Esophagus muscularis mucosa (tissue), 4 donors: ENCODE measurements around the gene CKLF. TPM values are rescaled to one million over a fixed set of nuclear protein-coding genes. Genes with fewer than 3 reads are reported as not detected.

ENCODE experiments used
- DNase-seq: peaks from one replicate; pipeline ENCODE4 v3.0.0-alpha.2; 2017; ENCODE audit errors: extremely low spot score
- H3K27ac ChIP-seq, 4 donors: fragments of 200-600 bp; sonication (generic); replicated peaks in 1 of 4; 1 replicate in 3 of 4; 2 replicates in 1 of 4; pipeline ENCODE4 v1.5.1; 2016 to 2019; ENCODE audit warnings: mild to moderate bottlenecking in 1 of 4
- H3K27me3 ChIP-seq, 4 donors: fragments of 200-600 bp; sonication (generic); one replicate each; pipeline versions ENCODE4 v1.5.1 to v1.6.0; 2016 to 2019
- H3K36me3 ChIP-seq, 4 donors: fragments of 200-600 bp; sonication (generic); one replicate each; pipeline ENCODE4 v1.5.1; 2016 to 2019
- H3K4me1 ChIP-seq, 4 donors: fragments of 200-600 bp; sonication (generic); one replicate each; pipeline ENCODE4 v1.5.1; 2016 to 2019
- H3K4me3 ChIP-seq, 4 donors: fragments of 200-600 bp; sonication (generic); 1 replicate in 2 of 4; 2 replicates in 2 of 4; pipeline ENCODE4 v1.5.1; 2016 to 2019; ENCODE audit warnings: mild to moderate bottlenecking in 4 of 4, moderate library complexity in 1 of 4
- H3K9me3 ChIP-seq, 4 donors: fragments of 200-600 bp; sonication (generic); 1 replicate in 3 of 4; 2 replicates in 1 of 4; pipeline ENCODE4 v1.5.1; 2016 to 2019
- EP300 ChIP-seq: sonication (generic); formaldehyde crosslinking; IDR thresholded peaks from one replicate; pipeline ENCODE4 v1.6.1; 2017; ENCODE audit warnings: antibody characterized with exemption
- POLR2A ChIP-seq: fragments of 450-650 bp; IDR thresholded peaks from one replicate; pipeline ENCODE4 v1.6.1; 2017; ENCODE audit warnings: antibody characterized with exemption, moderate library complexity, mild to moderate bottlenecking, low read depth
- POLR2AphosphoS5 ChIP-seq, 2 donors: sonication (generic); formaldehyde crosslinking; IDR thresholded peaks; one replicate each; pipeline ENCODE4 v1.6.1; 2017; ENCODE audit warnings: antibody characterized with exemption in 2 of 2
- WGBS: methylation state at CpG from one replicate; pipeline ENCODE4 v1.1.5; 2018; 5-methylcytosine and 5-hydroxymethylcytosine counted together
- intact Hi-C: fragments of 100-400 bp; cut with DNase I; formaldehyde crosslinking; loops from one replicate; pipeline ENCODE4 v1.15.1; 2023
- total RNA-seq, 4 donors: library from RNA; depleted of rRNA; stranded (reverse); fragments of >200 nt; gene quantifications; one replicate each; pipeline versions ENCODE4 v1.1.0 to v1.2.1, GENCODE V29; 2016
- TF ChIP-seq, protein P1 (sequence below), 3 experiments: fragments of 200-600 bp in 2 of 3; fragments of 450-650 bp in 1 of 3; sonication (generic) in 2 of 3; IDR thresholded peaks; one replicate each; pipeline ENCODE4 v1.5.1; 2017 to 2019; ENCODE audit warnings: antibody characterized with exemption in 3 of 3, mild to moderate bottlenecking in 2 of 3, moderate library complexity in 1 of 3

CKLF gene
- total RNA-seq, 4 donors from 2014 or later: 18.1 to 28.2 (median 24.2) TPM

DNA sequence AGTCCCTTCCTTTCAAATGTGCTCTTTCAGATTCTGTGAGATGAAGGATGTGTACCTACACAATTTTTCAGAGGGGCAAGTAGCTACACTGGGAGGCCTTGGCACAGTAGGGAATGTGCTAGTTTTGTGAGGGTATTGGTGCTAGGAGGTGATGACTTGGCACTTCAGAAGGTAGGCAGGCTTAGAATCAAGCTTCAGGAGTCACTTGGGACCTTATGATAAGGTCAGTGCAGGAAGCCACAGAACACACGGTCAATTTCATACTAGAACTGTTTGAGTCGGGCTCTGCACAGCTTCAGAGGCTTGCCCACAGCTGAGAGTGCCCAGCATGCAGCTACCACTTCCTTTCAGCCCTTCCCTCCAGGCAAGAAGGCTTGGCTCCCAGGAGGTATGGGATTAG lies 20.0 kb downstream of the CKLF start:
- WGBS: 83% methylated on average over 2 of the region's 2 CpGs
- intact Hi-C loops: no loop called here
- Histone ChIP-seq H3K27ac (no peak overlapping the region), H3K9me3 (no peaks in the 10 kb centered on the region), H3K27me3 (peaks cover 0 to 16% (median 0%) of the 10 kb centered on the region in 4 donors), H3K36me3 (no peaks in the 10 kb centered on the region), H3K4me1 (peaks cover 0 to 6% (median 0%) of the 10 kb centered on the region in 4 donors), H3K4me3 (no peak overlapping the region)
- DNase-seq: no peak
- TF ChIP-seq, protein P1, sequence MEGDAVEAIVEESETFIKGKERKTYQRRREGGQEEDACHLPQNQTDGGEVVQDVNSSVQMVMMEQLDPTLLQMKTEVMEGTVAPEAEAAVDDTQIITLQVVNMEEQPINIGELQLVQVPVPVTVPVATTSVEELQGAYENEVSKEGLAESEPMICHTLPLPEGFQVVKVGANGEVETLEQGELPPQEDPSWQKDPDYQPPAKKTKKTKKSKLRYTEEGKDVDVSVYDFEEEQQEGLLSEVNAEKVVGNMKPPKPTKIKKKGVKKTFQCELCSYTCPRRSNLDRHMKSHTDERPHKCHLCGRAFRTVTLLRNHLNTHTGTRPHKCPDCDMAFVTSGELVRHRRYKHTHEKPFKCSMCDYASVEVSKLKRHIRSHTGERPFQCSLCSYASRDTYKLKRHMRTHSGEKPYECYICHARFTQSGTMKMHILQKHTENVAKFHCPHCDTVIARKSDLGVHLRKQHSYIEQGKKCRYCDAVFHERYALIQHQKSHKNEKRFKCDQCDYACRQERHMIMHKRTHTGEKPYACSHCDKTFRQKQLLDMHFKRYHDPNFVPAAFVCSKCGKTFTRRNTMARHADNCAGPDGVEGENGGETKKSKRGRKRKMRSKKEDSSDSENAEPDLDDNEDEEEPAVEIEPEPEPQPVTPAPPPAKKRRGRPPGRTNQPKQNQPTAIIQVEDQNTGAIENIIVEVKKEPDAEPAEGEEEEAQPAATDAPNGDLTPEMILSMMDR (IDR thresholded peaks at IDR 0.05): no peak
- no peak for TF ChIP-seq POLR2A
- no peak for TF ChIP-seq POLR2AphosphoS5 (IDR thresholded peaks at IDR 0.05)
- no peak for TF ChIP-seq EP300

DNA sequence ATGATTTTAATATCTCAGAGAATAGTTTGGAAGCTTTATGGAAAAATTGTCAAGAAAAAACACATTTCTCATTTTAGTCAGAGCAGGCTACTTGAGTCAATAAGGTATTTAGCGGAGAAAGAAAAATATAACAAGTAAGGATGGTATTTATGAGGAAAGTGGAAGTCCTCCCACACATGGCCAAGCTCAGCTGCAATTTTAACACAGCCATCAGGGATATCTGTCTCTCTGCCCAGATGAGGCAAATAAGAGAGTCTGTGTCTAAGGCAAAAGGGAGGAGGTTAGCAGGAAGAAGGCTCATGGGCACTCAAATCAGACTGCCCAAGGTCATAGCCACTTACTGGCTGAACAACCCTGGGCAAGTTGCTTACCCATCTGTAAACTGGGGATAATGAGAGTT lies 21.7 kb downstream of the CKLF start:
- Histone ChIP-seq H3K4me3 (no peak overlapping the region), H3K9me3 (no peaks in the 10 kb centered on the region), H3K4me1 (peaks cover 7 to 16% (median 11%) of the 10 kb centered on the region in 4 donors), H3K27ac (no peak overlapping the region), H3K36me3 (no peaks in the 10 kb centered on the region), H3K27me3 (peaks cover 0 to 33% (median 8%) of the 10 kb centered on the region in 4 donors)
- TF ChIP-seq, protein P1 (IDR thresholded peaks at IDR 0.05): no peak
- TF ChIP-seq POLR2AphosphoS5 (IDR thresholded peaks at IDR 0.05): no peak
- TF ChIP-seq POLR2A: no peak
- TF ChIP-seq EP300: no peak
- intact Hi-C loops: no loop called here
- no peak for DNase-seq
- WGBS: 94% methylated on average over 1 of the region's 1 CpG

DNA sequence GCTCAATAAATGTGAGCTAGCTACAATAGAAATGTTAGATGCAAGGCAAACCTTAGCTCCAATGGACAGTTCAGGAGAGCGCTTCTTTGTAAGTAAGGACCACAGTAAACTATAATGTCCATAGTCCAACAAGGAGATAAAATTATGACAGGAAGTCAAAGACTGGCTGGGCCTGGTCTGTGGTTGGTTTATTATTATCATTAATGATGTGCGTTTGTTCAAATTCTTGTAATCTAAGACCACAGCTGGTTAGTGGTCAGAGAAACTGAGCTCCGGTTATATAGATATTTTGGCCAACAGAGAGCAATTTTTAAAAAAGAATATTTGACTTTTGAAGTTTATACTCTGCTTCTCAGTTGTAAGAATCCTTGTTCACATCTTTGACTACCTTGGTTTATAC lies 22.2 kb downstream of the CKLF start:
- peaks cover 0 to 38% (median 8%) of the 10 kb centered on the region in 4 donors for H3K27me3 ChIP-seq
- intact Hi-C loops: no loop called here
- no peak for TF ChIP-seq EP300
- TF ChIP-seq, protein P1 (IDR thresholded peaks at IDR 0.05): no peak
- TF ChIP-seq POLR2A: no peak
- TF ChIP-seq POLR2AphosphoS5 (IDR thresholded peaks at IDR 0.05): no peak
- no peaks in the 10 kb centered on the region for H3K36me3 ChIP-seq
- H3K4me3 ChIP-seq: no peak overlapping the region
- DNase-seq: no peak
- no peaks in the 10 kb centered on the region for H3K9me3 ChIP-seq
- H3K27ac ChIP-seq: no peak overlapping the region
- WGBS: 93% methylated on average over 3 of the region's 3 CpGs
- H3K4me1 ChIP-seq: peaks cover 10 to 20% (median 14%) of the 10 kb centered on the region in 4 donors

DNA sequence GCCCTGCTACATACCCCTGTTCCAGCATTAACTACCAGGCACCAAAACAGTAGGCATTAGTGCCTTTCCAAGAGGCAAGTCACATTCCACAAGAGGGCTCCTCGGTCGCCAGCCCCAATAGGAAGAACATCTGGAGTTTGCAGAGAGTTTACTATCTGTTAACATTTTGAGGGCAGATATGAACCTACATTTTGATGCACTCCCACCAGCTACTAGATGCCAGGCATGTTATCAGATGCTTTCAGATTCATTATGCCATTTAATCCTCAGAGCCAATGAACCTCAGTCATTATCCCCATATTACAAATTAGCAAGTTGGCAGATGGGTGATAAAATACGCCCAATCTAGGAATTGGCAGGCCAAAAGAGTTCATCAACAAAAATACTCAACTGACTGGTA lies 22.7 kb downstream of the CKLF start:
- Histone ChIP-seq H3K36me3 (no peaks in the 10 kb centered on the region), H3K4me1 (peaks cover 10 to 19% (median 14%) of the 10 kb centered on the region in 4 donors), H3K27me3 (peaks cover 0 to 41% (median 8%) of the 10 kb centered on the region in 4 donors), H3K27ac (no peak overlapping the region), H3K4me3 (no peak overlapping the region), H3K9me3 (no peaks in the 10 kb centered on the region)
- no peak for DNase-seq
- 98% methylated on average over 3 of the region's 3 CpGs for WGBS
- intact Hi-C loops: no loop called here
- no peak for TF ChIP-seq EP300
- TF ChIP-seq, protein P1 (IDR thresholded peaks at IDR 0.05): no peak
- no peak for TF ChIP-seq POLR2A
- no peak for TF ChIP-seq POLR2AphosphoS5 (IDR thresholded peaks at IDR 0.05)

DNA sequence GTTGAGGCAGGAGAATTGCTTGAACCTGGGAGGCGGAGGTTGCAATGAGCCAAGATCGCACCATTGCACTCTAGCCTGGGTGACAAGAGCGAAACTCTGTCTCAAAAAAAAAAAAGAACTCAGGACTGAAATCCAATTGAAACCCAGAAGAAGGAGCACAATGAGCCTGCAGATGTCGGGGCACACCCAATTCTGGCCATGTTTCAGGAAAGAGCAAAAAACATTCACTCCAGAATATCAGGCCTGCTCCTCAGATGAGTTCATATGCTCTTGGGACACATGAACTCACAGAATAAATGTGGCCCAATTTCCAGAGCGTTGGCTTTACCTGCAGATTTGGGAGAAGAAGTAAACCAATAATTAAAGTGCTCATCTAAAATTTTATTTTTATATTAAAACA lies 23.9 kb downstream of the CKLF start:
- Histone ChIP-seq H3K9me3 (no peaks in the 10 kb centered on the region), H3K36me3 (no peaks in the 10 kb centered on the region), H3K4me1 (peaks cover 10 to 15% (median 14%) of the 10 kb centered on the region in 4 donors), H3K27me3 (peaks cover 0 to 41% (median 8%) of the 10 kb centered on the region in 4 donors), H3K4me3 (no peak overlapping the region), H3K27ac (no peak overlapping the region)
- WGBS: 84% methylated on average over 5 of the region's 5 CpGs
- intact Hi-C loops: no loop called here
- no peak for DNase-seq
- TF ChIP-seq POLR2A (no peak), POLR2AphosphoS5 (IDR thresholded peaks at IDR 0.05) (no peak), EP300 (no peak)
- TF ChIP-seq, protein P1 (IDR thresholded peaks at IDR 0.05): no peak
